GM12878 (cell line): ENCODE results near the gene METTL9. TPM values are rescaled to one million over a fixed set of nuclear protein-coding genes. Genes with fewer than 3 reads are reported as not detected.

Experiments used
- ASH2L ChIP-seq: fragments of 300-600, 200-600 bp; sonication (generic); IDR thresholded peaks from 2 replicates; pipeline ENCODE4 v1.6.1; 2017; ENCODE audit warnings: low read depth, mild to moderate bottlenecking, borderline replicate concordance
- ATF2 ChIP-seq: IDR thresholded peaks from 2 replicates; pipeline ENCODE4 v1.6.1; 2012; ENCODE audit warnings: low read length, inconsistent platforms
- EGR1 ChIP-seq, 2 experiments: IDR thresholded peaks; 1 replicate in 1 of 2; 2 replicates in 1 of 2; pipeline ENCODE4 v1.6.1; 2011 to 2012; ENCODE audit warnings: low read depth in 2 of 2, low read length in 2 of 2, borderline replicate concordance in 1 of 2, mild to moderate bottlenecking in 1 of 2, moderate library complexity in 1 of 2
- ESRRA ChIP-seq: IDR thresholded peaks from 2 replicates; pipeline ENCODE4 v1.6.1; 2012; ENCODE audit warnings: mild to moderate bottlenecking, low read length, improper control_type of control experiment
- GATAD2B ChIP-seq: fragments of 450-650 bp; conservative IDR thresholded peaks from 2 replicates; pipeline ENCODE4 v1.6.1; 2017; ENCODE audit warnings: low read depth, mild to moderate bottlenecking, moderate library complexity
- HCFC1 ChIP-seq: fragments of 150-350 bp; IDR thresholded peaks from 2 replicates; pipeline ENCODE4 v1.6.1; 2014; ENCODE audit warnings: low read length
- POLR2A ChIP-seq: IDR thresholded peaks from 2 replicates; pipeline ENCODE4 v1.6.1; 2011; ENCODE audit warnings: low read depth, mild to moderate bottlenecking, low read length
- USF2 ChIP-seq: IDR thresholded peaks from 2 replicates; pipeline ENCODE4 v1.6.1; 2011; ENCODE audit warnings: low read depth, low read length, improper control_type of control experiment, borderline replicate concordance
- polyA plus RNA-seq, 11 experiments: library from polyadenylated mRNA; depleted of rRNA in 4 of 11; unstranded in 6 of 11; stranded (reverse) in 5 of 11; fragments of >200 nt; fragmentation: Nextera tagmentation in 4 of 11; fragmentation: Illumina TruSeq in 1 of 11; extraction: Ambion mirVana in 4 of 11; extraction: Trizol in 1 of 11; gene quantifications; 1 replicate in 1 of 11; 2 replicates in 10 of 11; pipeline versions ENCODE4 v1.2.1 to v1.2.3, GENCODE V29; 2011 to 2016; ENCODE audit warnings: inconsistent platforms in 2 of 11, missing spikeins in 2 of 11, low read depth in 1 of 11
- total RNA-seq, 4 experiments: library from RNA; depleted of rRNA in 3 of 4; stranded (reverse); fragments of >200 nt in 3 of 4; fragmentation: Illumina TruSeq in 1 of 4; extraction: Trizol in 1 of 4; gene quantifications; 2 replicates each; pipeline versions ENCODE4 v1.2.1 to v1.2.3, GENCODE V29; 2013 to 2021

METTL9 gene
- total and polyA plus RNA-seq, 10 of the 15 experiments (the other 5 are each of a cell fraction or from before 2014, with no cell fraction given) = 19.4 to 119 (median 101) TPM

- TF ChIP-seq USF2 (no peak), EGR1 (IDR thresholded peaks at IDR 0.05; ENCODE audit: borderline replicate concordance in 1 of 2, low read depth in 2 of 2, low read length in 2 of 2) (no peak), ESRRA (no peak), HCFC1 (no peak), POLR2A (no peak), ASH2L (no peak), GATAD2B (no peak), ATF2 (no peak)
Measured at GRCh38 chr16:21654881-21655280, 55.5 kb downstream of the METTL9 start (continued).
